Neural crest cell (in vitro differentiated cells): ENCODE results near the gene LIMCH1. TPM values are rescaled to one million over a fixed set of nuclear protein-coding genes. Genes with fewer than 3 reads are reported as not detected.

Source experiments
- DNase-seq: peaks from one replicate; pipeline ENCODE4 v3.0.0; 2021; ENCODE audit warnings: low read depth, mixed read lengths, low spot score
- H3K27ac Mint-ChIP-seq: one replicate; pipeline ENCODE4 v1.8.0; 2021; ENCODE audit warnings: mild to moderate bottlenecking, mixed read lengths; ENCODE audit not compliant: unreplicated experiment
- H3K27me3 Mint-ChIP-seq: 2 replicates; pipeline ENCODE4 v1.8.0; 2021; ENCODE audit warnings: low read depth, mild to moderate bottlenecking, mixed read lengths
- H3K36me3 Mint-ChIP-seq: 2 replicates; pipeline ENCODE4 v1.8.0; 2021; ENCODE audit warnings: low read depth, mild to moderate bottlenecking, mixed read lengths
- H3K4me1 Mint-ChIP-seq: 2 replicates; pipeline ENCODE4 v1.8.0; 2021; ENCODE audit warnings: mixed read lengths
- H3K4me3 Mint-ChIP-seq: one replicate; pipeline ENCODE4 v1.8.0; 2021; ENCODE audit warnings: mild to moderate bottlenecking, mixed read lengths
- H3K9me3 Mint-ChIP-seq: 2 replicates; pipeline ENCODE4 v1.8.0; 2021; ENCODE audit warnings: mixed read lengths
- CTCF ChIP-seq: fragments of 200-600 bp; sonication (generic); conservative IDR thresholded peaks from 2 replicates; pipeline ENCODE4 v1.5.0; 2021; ENCODE audit warnings: antibody characterized with exemption, mild to moderate bottlenecking
- total RNA-seq: library from RNA; stranded (reverse); gene quantifications from 2 replicates; pipeline ENCODE4 v1.2.1, GENCODE V29; 2021

LIMCH1 gene
- total RNA-seq, 1 donor from 2014 or later: 17.3 TPM

- H3K4me1 Mint-ChIP-seq: peaks cover 15% of the 10 kb centered on the region
Measured at GRCh38 chr4:41542526-41543275, 4.7 kb downstream of the LIMCH1 start.

GRCh38 chr4:41545238-41545637 lies 7.3 kb downstream of the LIMCH1 start:
- no peak for TF ChIP-seq CTCF
- no peaks in the 10 kb centered on the region for H3K36me3 Mint-ChIP-seq
- H3K27ac Mint-ChIP-seq: peak overlapping the region; percentile 30
- peaks cover 15% of the 10 kb centered on the region for H3K4me1 Mint-ChIP-seq
- DNase-seq: no peak
- H3K27me3 Mint-ChIP-seq: no peaks in the 10 kb centered on the region
- no peak overlapping the region for H3K4me3 Mint-ChIP-seq
- H3K9me3 Mint-ChIP-seq: no peaks in the 10 kb centered on the region

More at GRCh38 chr4:41542526-41543275, 4.7 kb downstream of the LIMCH1 start:
- DNase-seq: no peak
- H3K27me3 Mint-ChIP-seq: no peaks in the 10 kb centered on the region
- H3K36me3 Mint-ChIP-seq: no peaks in the 10 kb centered on the region
- H3K9me3 Mint-ChIP-seq: no peaks in the 10 kb centered on the region
- no peak overlapping the region for H3K27ac Mint-ChIP-seq
- TF ChIP-seq CTCF: no peak
- no peak overlapping the region for H3K4me3 Mint-ChIP-seq

GRCh38 chr4:41546638-41547037 lies 8.7 kb downstream of the LIMCH1 start:
- Mint-ChIP-seq H3K9me3 (no peaks in the 10 kb centered on the region), H3K4me1 (peaks cover 12% of the 10 kb centered on the region), H3K27ac (no peak overlapping the region), H3K4me3 (no peak overlapping the region), H3K36me3 (no peaks in the 10 kb centered on the region), H3K27me3 (no peaks in the 10 kb centered on the region)
- TF ChIP-seq CTCF: no peak
- no peak for DNase-seq

GRCh38 chr4:41548305-41548880 lies 10.4 kb downstream of the LIMCH1 start:
- DNase-seq: no peak
- TF ChIP-seq CTCF: no peak
- no peak overlapping the region for H3K4me3 Mint-ChIP-seq
- H3K9me3 Mint-ChIP-seq: no peaks in the 10 kb centered on the region
- H3K27ac Mint-ChIP-seq: no peak overlapping the region
- peaks cover 12% of the 10 kb centered on the region for H3K4me1 Mint-ChIP-seq
- H3K27me3 Mint-ChIP-seq: no peaks in the 10 kb centered on the region
- H3K36me3 Mint-ChIP-seq: no peaks in the 10 kb centered on the region

- no peak for TF ChIP-seq CTCF
- no peaks in the 10 kb centered on the region for H3K36me3 Mint-ChIP-seq
- H3K4me1 Mint-ChIP-seq: peaks cover 11% of the 10 kb centered on the region
- no peak overlapping the region for H3K27ac Mint-ChIP-seq
- DNase-seq: no peak
- no peak overlapping the region for H3K4me3 Mint-ChIP-seq
- H3K9me3 Mint-ChIP-seq: peaks cover 2% of the 10 kb centered on the region
- no peaks in the 10 kb centered on the region for H3K27me3 Mint-ChIP-seq
Measured at GRCh38 chr4:41549478-41549877, 11.5 kb downstream of the LIMCH1 start.
